HCT116 (cell line): Measurements from ENCODE around the gene CMPK2. TPM values are rescaled to one million over a fixed set of nuclear protein-coding genes. Genes with fewer than 3 reads are reported as not detected.

Experiments used
- ATAC-seq: fragments of 200-7000 bp; cut with Tn5 transposase; 2 replicates; pipeline ENCODE4 v1.9.1; 2020; ENCODE audit warnings: mild to moderate bottlenecking, moderate library complexity
- BruUV-seq: library from RNA; stranded (reverse); fragments of 400-500 nt; replicated peaks from 2 replicates; lab custom pipeline; 2021; lab: Mats Ljungman, UMichigan
- CTCF ChIA-PET: fragments of 300-600 bp; sonication (Branson Sonifier 250); formaldehyde crosslinking; loops from one replicate; lab custom pipeline; 2021; ENCODE audit warnings: antibody characterized with exemption; lab: Charles Lee
- POLR2A ChIA-PET: fragments of 300-600, 350-600 bp; sonication (Branson Sonifier 250); formaldehyde crosslinking; loops from one replicate; lab custom pipeline; 2021; ENCODE audit warnings: antibody characterized with exemption; lab: Charles Lee
- RAD21 ChIA-PET, 2 experiments: fragments of 300-600 bp; sonication (Branson Sonifier 250); formaldehyde crosslinking; loops; one replicate each; lab custom pipeline; 2023; ENCODE audit warnings: low total read pairs in 2 of 2; ENCODE audit not compliant: uncharacterized antibody in 2 of 2, unreplicated experiment in 2 of 2, low non-redundant PET in 1 of 2; lab: Charles Lee
- DNase-seq: peaks from one replicate; pipeline ENCODE4 v3.0.0-alpha.2; 2010; ENCODE audit warnings: low read depth, low spot score
- H2AFZ ChIP-seq: fragments of 200-600 bp; shearing (Covaris generic), sonication (generic); 2 replicates; pipeline ENCODE4 v1.6.1; 2017; ENCODE audit warnings: low read depth, mixed run types, mixed read lengths, antibody characterized with exemption, low read length; ENCODE audit not compliant: poor library complexity, severe bottlenecking
- H3K27ac ChIP-seq: 2 replicates; pipeline ENCODE4 v1.5.1; 2012; ENCODE audit warnings: low read depth, low read length
- H3K27me3 ChIP-seq: fragments of 200-600 bp; sonication (generic); 2 replicates; pipeline ENCODE4 v1.6.1; 2016; ENCODE audit warnings: mixed run types, low read length, mixed read lengths; ENCODE audit not compliant: insufficient read depth
- H3K36me3 ChIP-seq, 2 experiments: fragments of 200-500 bp in 1 of 2; fragments of 200-600 bp in 1 of 2; sonication (Bioruptor generic) in 1 of 2; sonication (generic) in 1 of 2; 2 replicates each; pipeline versions ENCODE4 v1.5.1 to v1.6.1; 2014 to 2016; ENCODE audit warnings: low read length in 2 of 2, inconsistent platforms in 1 of 2, mixed read lengths in 1 of 2, mixed run types in 1 of 2; ENCODE audit not compliant: insufficient read depth in 2 of 2, control insufficient read depth in 1 of 2
- H3K4me1 ChIP-seq, 2 experiments: fragments of 200-600 bp in 1 of 2; sonication (generic) in 1 of 2; 2 replicates each; pipeline versions ENCODE4 v1.5.1 to v1.6.1; 2012 to 2017; ENCODE audit warnings: low read length in 2 of 2, inconsistent platforms in 1 of 2, mild to moderate bottlenecking in 1 of 2, mixed read lengths in 1 of 2, mixed run types in 1 of 2, moderate library complexity in 1 of 2; ENCODE audit not compliant: insufficient read depth in 2 of 2, control insufficient read depth in 1 of 2
- H3K4me2 ChIP-seq: fragments of 200-600 bp; sonication (generic); 2 replicates; pipeline ENCODE4 v1.6.1; 2017; ENCODE audit warnings: mixed run types, low read length, mixed read lengths
- H3K4me3 ChIP-seq, 2 experiments: fragments of 200-600 bp in 1 of 2; sonication (generic) in 1 of 2; replicated peaks in 1 of 2; 2 replicates each; pipeline ENCODE4 v1.5.1; 2011 to 2016; ENCODE audit warnings: low read length in 2 of 2, control low read depth in 1 of 2, low read depth in 1 of 2, mild to moderate bottlenecking in 1 of 2, mixed read lengths in 1 of 2, mixed run types in 1 of 2
- H3K79me2 ChIP-seq: fragments of 200-600 bp; sonication (generic); 2 replicates; pipeline ENCODE4 v1.6.1; 2017; ENCODE audit warnings: mild to moderate bottlenecking, mixed run types, low read length, moderate library complexity, mixed read lengths; ENCODE audit not compliant: insufficient read depth
- H3K9ac ChIP-seq: fragments of 200-600 bp; sonication (generic); 2 replicates; pipeline ENCODE4 v1.6.1; 2016; ENCODE audit warnings: low read length, mixed read lengths
- H3K9me2 ChIP-seq: fragments of 200-600 bp; sonication (generic), shearing (Covaris generic); 2 replicates; pipeline ENCODE4 v1.6.1; 2017; ENCODE audit warnings: mixed run types, mild to moderate bottlenecking, moderate library complexity; ENCODE audit not compliant: insufficient read depth
- H3K9me3 ChIP-seq, 2 experiments: fragments of 200-500 bp in 1 of 2; fragments of 200-600 bp in 1 of 2; sonication (Bioruptor generic) in 1 of 2; sonication (generic) in 1 of 2; 2 replicates each; pipeline ENCODE4 v1.6.1; 2014 to 2017; ENCODE audit warnings: low read length in 2 of 2, mixed read lengths in 2 of 2, inconsistent platforms in 1 of 2, low read depth in 1 of 2, mild to moderate bottlenecking in 1 of 2, mixed run types in 1 of 2, moderate library complexity in 1 of 2; ENCODE audit not compliant: control insufficient read depth in 1 of 2, insufficient read depth in 1 of 2
- H4K20me1 ChIP-seq: fragments of 200-600 bp; sonication (generic), shearing (Covaris generic); 2 replicates; pipeline ENCODE4 v1.6.1; 2017; ENCODE audit warnings: mixed run types, mild to moderate bottlenecking, moderate library complexity; ENCODE audit not compliant: insufficient read depth
- CBX3 ChIP-seq: IDR thresholded peaks from 2 replicates; pipeline ENCODE4 v1.6.1; 2012; ENCODE audit warnings: low read depth
- EGR1 ChIP-seq: IDR thresholded peaks from 2 replicates; pipeline ENCODE4 v1.6.1; 2012; ENCODE audit warnings: low read depth
- ELF1 ChIP-seq: IDR thresholded peaks from 2 replicates; pipeline ENCODE4 v1.6.1; 2012; ENCODE audit warnings: low read depth, borderline replicate concordance
- EZH2 ChIP-seq: fragments of 200-600 bp; sonication (generic); IDR thresholded peaks from 2 replicates; pipeline ENCODE4 v1.6.1; 2017; ENCODE audit warnings: antibody characterized with exemption, mixed run types
- JUND ChIP-seq: IDR thresholded peaks from 2 replicates; pipeline ENCODE4 v1.6.1; 2012
- POLR2A ChIP-seq: IDR thresholded peaks from 2 replicates; pipeline ENCODE4 v1.7.0; 2011; ENCODE audit warnings: borderline replicate concordance; ENCODE audit not compliant: insufficient read depth, insufficient read length; ENCODE audit errors: extremely low read depth
- POLR2AphosphoS5 ChIP-seq: IDR thresholded peaks from 2 replicates; pipeline ENCODE4 v1.6.1; 2011; ENCODE audit warnings: mild to moderate bottlenecking, low read depth, low read length, moderate library complexity
- RAD21 ChIP-seq: IDR thresholded peaks from 2 replicates; pipeline ENCODE4 v1.6.1; 2012; ENCODE audit warnings: low read depth, mild to moderate bottlenecking
- SIN3A ChIP-seq: IDR thresholded peaks from 2 replicates; pipeline ENCODE4 v1.6.1; 2012; ENCODE audit warnings: low read depth
- SRF ChIP-seq: IDR thresholded peaks from 2 replicates; pipeline ENCODE4 v1.6.1; 2012; ENCODE audit warnings: low read depth
- YY1 ChIP-seq: IDR thresholded peaks from 2 replicates; pipeline ENCODE4 v1.6.1; 2011; ENCODE audit warnings: low read length, low read depth, moderate library complexity, mild to moderate bottlenecking; ENCODE audit not compliant: insufficient replicate concordance; ENCODE audit errors: extremely low read depth
- ZFX ChIP-seq: fragments of 450-650 bp; IDR thresholded peaks from 2 replicates; pipeline ENCODE4 v1.6.1; 2017
- intact Hi-C: fragments of 100-400 bp; cut with micrococcal nuclease; formaldehyde crosslinking; loops from 2 replicates; pipeline ENCODE4 v1.10.0; 2022
- total RNA-seq: library from RNA; stranded (reverse); gene quantifications from one replicate; pipeline ENCODE4 v1.2.1, GENCODE V29; 2021; ENCODE audit not compliant: unreplicated experiment
- TF ChIP-seq, protein P1 (sequence below), 3 experiments: fragments of 200-600 bp in 1 of 3; sonication (generic) in 1 of 3; IDR thresholded peaks in 2 of 3; conservative IDR thresholded peaks in 1 of 3; 2 replicates each; pipeline ENCODE4 v1.5.1; 2012 to 2017; ENCODE audit warnings: low read depth in 2 of 3, low read length in 2 of 3, antibody characterized with exemption in 1 of 3, borderline replicate concordance in 1 of 3, control low read depth in 1 of 3, mild to moderate bottlenecking in 1 of 3, mixed read lengths in 1 of 3, mixed run types in 1 of 3, moderate library complexity in 1 of 3; ENCODE audit not compliant: insufficient read depth in 1 of 3
- TF ChIP-seq, protein P2 (sequence below): IDR thresholded peaks from 2 replicates; pipeline ENCODE4 v1.6.1; 2012
- TF ChIP-seq, protein P3 (sequence below): IDR thresholded peaks from 2 replicates; pipeline ENCODE4 v1.6.1; 2012; ENCODE audit warnings: low read depth
- TF ChIP-seq, protein P4 (sequence below): IDR thresholded peaks from 2 replicates; pipeline ENCODE4 v1.6.1; 2011; ENCODE audit warnings: mild to moderate bottlenecking, low read length, moderate library complexity; ENCODE audit not compliant: insufficient replicate concordance; ENCODE audit errors: extremely low read depth

CMPK2 gene
- total RNA-seq, 1 experiment from 2014 or later = 1.5 TPM

DNA sequence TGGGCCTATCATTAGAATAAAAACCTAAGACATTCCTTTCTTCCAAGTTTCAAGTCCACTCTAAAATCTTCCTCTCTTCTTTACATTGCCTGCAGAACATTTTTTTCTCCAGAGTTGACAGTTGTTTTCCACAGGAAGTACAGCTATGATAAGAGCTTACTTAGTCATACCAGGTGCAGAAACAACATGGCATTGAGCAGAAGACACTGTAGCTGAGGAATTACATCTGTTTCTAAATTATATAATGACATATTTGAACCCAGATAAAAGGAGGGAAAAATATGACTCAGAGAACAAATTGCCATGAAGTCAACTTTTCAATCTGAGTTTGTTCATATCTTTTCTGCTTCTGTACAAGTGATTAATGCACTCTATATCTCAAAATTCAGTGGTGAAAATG, 30.2 kb downstream of the CMPK2 start (continued):
- TF ChIP-seq, protein P1, sequence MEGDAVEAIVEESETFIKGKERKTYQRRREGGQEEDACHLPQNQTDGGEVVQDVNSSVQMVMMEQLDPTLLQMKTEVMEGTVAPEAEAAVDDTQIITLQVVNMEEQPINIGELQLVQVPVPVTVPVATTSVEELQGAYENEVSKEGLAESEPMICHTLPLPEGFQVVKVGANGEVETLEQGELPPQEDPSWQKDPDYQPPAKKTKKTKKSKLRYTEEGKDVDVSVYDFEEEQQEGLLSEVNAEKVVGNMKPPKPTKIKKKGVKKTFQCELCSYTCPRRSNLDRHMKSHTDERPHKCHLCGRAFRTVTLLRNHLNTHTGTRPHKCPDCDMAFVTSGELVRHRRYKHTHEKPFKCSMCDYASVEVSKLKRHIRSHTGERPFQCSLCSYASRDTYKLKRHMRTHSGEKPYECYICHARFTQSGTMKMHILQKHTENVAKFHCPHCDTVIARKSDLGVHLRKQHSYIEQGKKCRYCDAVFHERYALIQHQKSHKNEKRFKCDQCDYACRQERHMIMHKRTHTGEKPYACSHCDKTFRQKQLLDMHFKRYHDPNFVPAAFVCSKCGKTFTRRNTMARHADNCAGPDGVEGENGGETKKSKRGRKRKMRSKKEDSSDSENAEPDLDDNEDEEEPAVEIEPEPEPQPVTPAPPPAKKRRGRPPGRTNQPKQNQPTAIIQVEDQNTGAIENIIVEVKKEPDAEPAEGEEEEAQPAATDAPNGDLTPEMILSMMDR (IDR thresholded peaks at IDR 0.05 in 2 of 3, conservative IDR thresholded peaks at IDR 0.05 in 1 of 3; ENCODE audit: borderline replicate concordance in 1 of 3, insufficient read depth in 1 of 3, low read depth in 2 of 3, low read length in 2 of 3) = no peak
- TF ChIP-seq YY1 = no peak
- TF ChIP-seq CBX3 = no peak
- TF ChIP-seq, protein P2, sequence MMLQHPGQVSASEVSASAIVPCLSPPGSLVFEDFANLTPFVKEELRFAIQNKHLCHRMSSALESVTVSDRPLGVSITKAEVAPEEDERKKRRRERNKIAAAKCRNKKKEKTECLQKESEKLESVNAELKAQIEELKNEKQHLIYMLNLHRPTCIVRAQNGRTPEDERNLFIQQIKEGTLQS = no peak
- no peak for TF ChIP-seq POLR2A
- no peak for TF ChIP-seq SIN3A
- no peak for TF ChIP-seq SRF

DNA sequence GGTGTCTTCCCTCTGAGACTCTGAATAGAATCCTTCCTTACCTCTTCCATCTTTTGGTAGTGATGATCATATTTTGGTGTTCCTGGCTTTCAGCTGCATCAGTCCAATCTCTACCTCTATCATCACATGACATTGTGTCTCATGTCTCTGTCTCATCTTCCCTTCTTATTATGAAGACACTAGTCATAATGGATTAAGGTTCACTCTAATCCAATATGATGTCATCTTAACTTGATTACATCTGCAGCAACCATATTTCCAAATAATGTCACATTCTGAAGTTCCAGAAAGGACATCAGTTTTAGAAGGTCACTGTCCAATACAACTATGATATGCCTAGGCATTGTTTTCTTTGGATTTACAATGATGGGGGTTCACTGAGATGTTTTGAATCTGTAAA, 31.5 kb downstream of the CMPK2 start:
- no peak overlapping the region for H3K4me3 ChIP-seq
- no peaks in the 10 kb centered on the region for H3K27me3 ChIP-seq
- no peak overlapping the region for H3K4me2 ChIP-seq
- H3K4me1 ChIP-seq = no peaks in the 10 kb centered on the region
- H3K9me2 ChIP-seq = no peaks in the 10 kb centered on the region
- no peak overlapping the region for H3K27ac ChIP-seq
- H3K9ac ChIP-seq = no peak overlapping the region
- H3K36me3 ChIP-seq = no peaks in the 10 kb centered on the region
- ATAC-seq (no peak), DNase-seq (no peak)
- ChIA-PET POLR2A (no interaction called here), CTCF (interaction anchor here (0.5 kb wide), 1 partner anchor 84 kb away, joined by 3 read pairs; no protein-coding TSS in a partner anchor), RAD21 (no interaction called here)
- BruUV-seq = no TSS peak
- no peaks in the 10 kb centered on the region for H3K79me2 ChIP-seq
- intact Hi-C loops = no loop called here
- no peak overlapping the region for H2AFZ ChIP-seq
- no peaks in the 10 kb centered on the region for H4K20me1 ChIP-seq
- no peaks in the 10 kb centered on the region for H3K9me3 ChIP-seq
- TF ChIP-seq, protein P2 = no peak
- TF ChIP-seq RAD21 (no peak), POLR2AphosphoS5 (no peak), POLR2A (no peak), CBX3 (no peak), ELF1 (no peak), EZH2 (no peak), ZFX (no peak), YY1 (no peak), EGR1 (no peak), JUND (no peak), SIN3A (no peak), SRF (no peak)
- TF ChIP-seq, protein P3, sequence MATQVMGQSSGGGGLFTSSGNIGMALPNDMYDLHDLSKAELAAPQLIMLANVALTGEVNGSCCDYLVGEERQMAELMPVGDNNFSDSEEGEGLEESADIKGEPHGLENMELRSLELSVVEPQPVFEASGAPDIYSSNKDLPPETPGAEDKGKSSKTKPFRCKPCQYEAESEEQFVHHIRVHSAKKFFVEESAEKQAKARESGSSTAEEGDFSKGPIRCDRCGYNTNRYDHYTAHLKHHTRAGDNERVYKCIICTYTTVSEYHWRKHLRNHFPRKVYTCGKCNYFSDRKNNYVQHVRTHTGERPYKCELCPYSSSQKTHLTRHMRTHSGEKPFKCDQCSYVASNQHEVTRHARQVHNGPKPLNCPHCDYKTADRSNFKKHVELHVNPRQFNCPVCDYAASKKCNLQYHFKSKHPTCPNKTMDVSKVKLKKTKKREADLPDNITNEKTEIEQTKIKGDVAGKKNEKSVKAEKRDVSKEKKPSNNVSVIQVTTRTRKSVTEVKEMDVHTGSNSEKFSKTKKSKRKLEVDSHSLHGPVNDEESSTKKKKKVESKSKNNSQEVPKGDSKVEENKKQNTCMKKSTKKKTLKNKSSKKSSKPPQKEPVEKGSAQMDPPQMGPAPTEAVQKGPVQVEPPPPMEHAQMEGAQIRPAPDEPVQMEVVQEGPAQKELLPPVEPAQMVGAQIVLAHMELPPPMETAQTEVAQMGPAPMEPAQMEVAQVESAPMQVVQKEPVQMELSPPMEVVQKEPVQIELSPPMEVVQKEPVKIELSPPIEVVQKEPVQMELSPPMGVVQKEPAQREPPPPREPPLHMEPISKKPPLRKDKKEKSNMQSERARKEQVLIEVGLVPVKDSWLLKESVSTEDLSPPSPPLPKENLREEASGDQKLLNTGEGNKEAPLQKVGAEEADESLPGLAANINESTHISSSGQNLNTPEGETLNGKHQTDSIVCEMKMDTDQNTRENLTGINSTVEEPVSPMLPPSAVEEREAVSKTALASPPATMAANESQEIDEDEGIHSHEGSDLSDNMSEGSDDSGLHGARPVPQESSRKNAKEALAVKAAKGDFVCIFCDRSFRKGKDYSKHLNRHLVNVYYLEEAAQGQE = no peak
- TF ChIP-seq, protein P4, sequence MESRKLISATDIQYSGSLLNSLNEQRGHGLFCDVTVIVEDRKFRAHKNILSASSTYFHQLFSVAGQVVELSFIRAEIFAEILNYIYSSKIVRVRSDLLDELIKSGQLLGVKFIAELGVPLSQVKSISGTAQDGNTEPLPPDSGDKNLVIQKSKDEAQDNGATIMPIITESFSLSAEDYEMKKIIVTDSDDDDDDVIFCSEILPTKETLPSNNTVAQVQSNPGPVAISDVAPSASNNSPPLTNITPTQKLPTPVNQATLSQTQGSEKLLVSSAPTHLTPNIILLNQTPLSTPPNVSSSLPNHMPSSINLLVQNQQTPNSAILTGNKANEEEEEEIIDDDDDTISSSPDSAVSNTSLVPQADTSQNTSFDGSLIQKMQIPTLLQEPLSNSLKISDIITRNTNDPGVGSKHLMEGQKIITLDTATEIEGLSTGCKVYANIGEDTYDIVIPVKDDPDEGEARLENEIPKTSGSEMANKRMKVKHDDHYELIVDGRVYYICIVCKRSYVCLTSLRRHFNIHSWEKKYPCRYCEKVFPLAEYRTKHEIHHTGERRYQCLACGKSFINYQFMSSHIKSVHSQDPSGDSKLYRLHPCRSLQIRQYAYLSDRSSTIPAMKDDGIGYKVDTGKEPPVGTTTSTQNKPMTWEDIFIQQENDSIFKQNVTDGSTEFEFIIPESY = no peak
